ENCODE measurements around the gene SPAG17. TPM values are rescaled to one million over a fixed set of nuclear protein-coding genes. Genes with fewer than 3 reads are reported as not detected.

SPAG17 gene
- total RNA-seq, 2 donors from 2014 or later: 9.0 TPM; not detected in 1

DNA sequence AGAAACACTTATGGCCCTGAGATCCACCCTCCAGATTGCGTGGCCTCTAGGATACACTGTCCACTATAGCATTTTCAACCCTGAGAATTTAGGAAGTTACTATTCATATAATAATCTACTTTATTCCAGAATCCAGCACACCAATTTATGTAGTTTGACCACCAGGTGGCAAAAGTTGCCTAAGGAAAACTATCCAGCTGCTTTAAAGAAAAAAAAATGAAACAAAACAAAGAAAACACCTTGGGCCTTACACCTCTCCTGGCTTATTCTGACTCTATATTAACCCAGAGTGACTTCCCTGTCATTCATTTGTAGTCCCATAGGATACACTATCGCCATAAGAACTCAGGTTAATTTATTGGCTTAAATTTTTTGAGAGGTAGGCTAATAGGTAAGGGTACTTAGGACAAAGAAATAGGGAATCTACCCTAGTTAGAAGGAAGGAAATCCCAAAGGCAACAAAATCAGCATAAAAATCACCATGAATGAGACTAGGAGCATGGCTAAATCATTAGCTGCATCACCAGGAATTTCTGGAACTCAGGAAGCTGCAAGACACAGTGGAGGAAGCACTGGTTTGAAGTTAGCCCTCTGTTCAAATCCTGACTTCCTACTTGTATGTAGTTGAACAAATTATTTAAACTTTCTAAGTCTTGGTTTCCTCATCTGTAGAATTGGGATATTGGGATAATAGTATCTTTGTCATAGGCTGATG, 107.5 kb downstream of the SPAG17 start:
- TF ChIP-seq POLR2A (IDR thresholded peaks at IDR 0.05) (no peak), CTCF (IDR thresholded peaks at IDR 0.05) (peak; percentile 14 to 48 (median 36))
- WGBS: 76% methylated on average over 2 of the region's 2 CpGs
- intact Hi-C loops (cut with DNase I): no loop called here
- DNase-seq (ENCODE audit: low spot score): no peak
- Histone ChIP-seq H3K4me3 (no peak overlapping the region), H3K9me3 (no peaks in the 10 kb centered on the region), H3K27me3 (replicated peaks; ENCODE audit: insufficient read depth) (no peaks in the 10 kb centered on the region), H3K36me3 (no peaks in the 10 kb centered on the region), H3K27ac (no peak overlapping the region), H3K4me1 (replicated peaks) (no peaks in the 10 kb centered on the region)

DNA sequence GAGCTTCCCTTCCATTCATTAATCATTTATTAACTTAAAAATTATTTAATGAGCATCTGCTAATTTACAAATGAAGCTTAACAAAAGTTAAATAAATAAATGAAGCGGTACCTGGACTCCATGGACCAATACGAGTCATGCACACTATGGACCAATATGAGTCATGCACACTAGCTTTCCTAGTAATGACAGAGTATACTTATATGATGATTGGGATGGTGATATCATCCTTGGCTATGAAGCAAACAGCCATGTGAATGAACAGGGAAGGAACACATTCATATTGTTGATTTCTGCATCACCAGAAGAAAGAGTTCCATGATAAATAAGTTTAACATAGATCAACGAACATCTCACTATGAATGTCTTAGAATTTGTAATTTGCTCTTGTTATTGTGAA, 109.9 kb downstream of the SPAG17 start:
- Histone ChIP-seq H3K4me1 (replicated peaks) (no peaks in the 10 kb centered on the region), H3K9me3 (no peaks in the 10 kb centered on the region), H3K27ac (no peak overlapping the region), H3K4me3 (no peak overlapping the region), H3K27me3 (replicated peaks; ENCODE audit: insufficient read depth) (no peaks in the 10 kb centered on the region), H3K36me3 (no peaks in the 10 kb centered on the region)
- WGBS: 88% methylated on average over 3 of the region's 3 CpGs
- TF ChIP-seq CTCF (IDR thresholded peaks at IDR 0.05) (no peak), POLR2AphosphoS5 (IDR thresholded peaks at IDR 0.05) (no peak), POLR2A (IDR thresholded peaks at IDR 0.05) (no peak)
- intact Hi-C loops (cut with DNase I): no loop called here
- DNase-seq (ENCODE audit: low spot score): no peak

GRCh38 chr1:118073648-118074435, 111.2 kb downstream of the SPAG17 start:
- WGBS: 31% methylated on average over 9 of the region's 9 CpGs

DNA sequence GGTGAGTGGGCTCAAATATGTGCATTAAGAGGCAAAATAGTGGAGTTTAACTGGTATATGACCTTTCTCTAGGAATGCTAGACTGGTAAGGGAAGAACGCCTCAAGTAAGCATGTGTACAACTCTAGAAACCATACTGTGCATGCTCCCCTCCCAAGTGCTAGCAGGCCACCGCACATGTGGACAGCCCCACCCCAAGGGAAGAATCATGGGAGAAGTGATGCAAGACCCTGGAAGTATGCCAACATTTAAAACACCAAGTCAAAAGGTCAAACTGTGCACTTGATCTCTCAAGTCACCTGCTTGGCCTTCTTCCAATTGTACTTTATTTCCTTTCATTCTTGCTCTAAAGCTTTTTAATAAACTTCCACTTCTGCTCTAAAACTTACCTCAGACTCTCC, 135.0 kb downstream of the SPAG17 start:
- intact Hi-C loops (cut with DNase I): no loop called here
- Histone ChIP-seq H3K36me3 (no peaks in the 10 kb centered on the region), H3K4me3 (no peak overlapping the region), H3K9me3 (no peaks in the 10 kb centered on the region), H3K4me1 (replicated peaks) (no peaks in the 10 kb centered on the region), H3K27me3 (replicated peaks; ENCODE audit: insufficient read depth) (no peaks in the 10 kb centered on the region), H3K27ac (no peak overlapping the region)
- DNase-seq (ENCODE audit: low spot score): no peak
- TF ChIP-seq POLR2AphosphoS5 (IDR thresholded peaks at IDR 0.05): no peak
- no peak for TF ChIP-seq POLR2A (IDR thresholded peaks at IDR 0.05)
- no peak for TF ChIP-seq CTCF (IDR thresholded peaks at IDR 0.05)
- 88% methylated on average over 2 of the region's 2 CpGs for WGBS

More at GRCh38 chr1:118073648-118074435, 111.2 kb downstream of the SPAG17 start:
- Histone ChIP-seq H3K36me3 (no peaks in the 10 kb centered on the region), H3K27me3 (replicated peaks; ENCODE audit: insufficient read depth) (no peaks in the 10 kb centered on the region), H3K9me3 (no peaks in the 10 kb centered on the region), H3K4me3 (no peak overlapping the region), H3K27ac (no peak overlapping the region), H3K4me1 (replicated peaks) (no peaks in the 10 kb centered on the region)
- no peak for DNase-seq (ENCODE audit: low spot score)
- no peak for TF ChIP-seq CTCF (IDR thresholded peaks at IDR 0.05)
- intact Hi-C loops (cut with DNase I): no loop called here
